ENCODE results near the gene CHAF1B. TPM values are rescaled to one million over a fixed set of nuclear protein-coding genes. Genes with fewer than 3 reads are reported as not detected.

CHAF1B gene
- polyA plus RNA-seq, 1 of the 3 experiments (the other 2 are of a cell fraction) = 6.8 TPM

DNA sequence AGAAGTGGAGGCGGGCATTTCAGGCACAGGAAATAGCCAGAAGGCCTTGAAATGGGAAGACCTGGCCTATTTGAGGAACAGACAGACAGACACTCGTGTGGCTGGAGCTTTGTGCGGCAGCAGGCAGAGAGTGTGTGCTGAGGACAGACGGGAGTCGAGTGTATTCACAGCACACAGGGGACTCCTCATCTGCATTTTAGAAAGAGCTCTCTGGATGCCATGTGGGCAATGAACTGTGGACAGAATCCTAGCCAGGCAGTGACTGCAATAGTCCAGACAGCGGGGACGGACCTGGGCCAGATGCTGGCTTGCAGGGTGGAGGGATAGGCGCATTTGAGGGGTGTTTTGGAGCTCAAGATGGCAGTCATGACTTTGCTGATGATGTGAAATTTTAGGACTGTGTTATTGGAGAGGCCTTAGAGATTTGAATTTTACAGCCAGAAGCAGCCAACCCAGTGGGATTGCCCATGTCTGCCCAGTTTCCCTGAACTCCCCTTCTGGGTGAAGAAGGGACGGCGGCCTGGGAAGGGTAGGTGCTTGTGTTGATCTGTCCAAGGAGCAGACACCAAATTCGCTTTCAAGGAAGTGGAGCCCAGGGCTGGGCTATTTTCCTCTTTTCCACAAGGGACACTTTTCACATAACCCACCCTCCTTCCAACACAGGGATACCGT lies 43.7 kb downstream of the CHAF1B start:
- 0 out of 2 replicates have a peak overlapping the region, but pooled peaks have one; percentile 64 for H3K4me2 ChIP-seq
- TF ChIP-seq POLR2AphosphoS5 (IDR thresholded peaks at IDR 0.05; ENCODE audit: low read depth, low read length) (no peak), TAF1 (IDR thresholded peaks at IDR 0.05; ENCODE audit: borderline replicate concordance, low read depth, low read length) (no peak), FOXM1 (IDR thresholded peaks at IDR 0.05; ENCODE audit: low read depth) (no peak), EP300 (IDR thresholded peaks at IDR 0.05; ENCODE audit: borderline replicate concordance in 1 of 2, low read depth in 1 of 2, low read length in 1 of 2) (no peak), MXI1 (IDR thresholded peaks at IDR 0.05; ENCODE audit: low read depth, low read length) (no peak), YY1 (IDR thresholded peaks at IDR 0.05; ENCODE audit: low read depth) (no peak), TCF12 (IDR thresholded peaks at IDR 0.05) (no peak), NRF1 (IDR thresholded peaks at IDR 0.05; ENCODE audit: low read depth, low read length) (no peak), SMC3 (IDR thresholded peaks at IDR 0.05; ENCODE audit: low read depth, low read length) (no peak), RAD21 (IDR thresholded peaks at IDR 0.05; ENCODE audit: low read length) (no peak), FOSL2 (IDR thresholded peaks at IDR 0.05; ENCODE audit: borderline replicate concordance, low read depth) (no peak), TEAD4 (IDR thresholded peaks at IDR 0.05; ENCODE audit: borderline replicate concordance, insufficient read depth) (no peak), SIN3A (IDR thresholded peaks at IDR 0.05; ENCODE audit: borderline replicate concordance, low read depth, low read length) (no peak), GATA2 (CRISPR knock-in tag; IDR thresholded peaks at IDR 0.05) (no peak), JUND (IDR thresholded peaks at IDR 0.05) (no peak)
- TF ChIP-seq, protein P1, sequence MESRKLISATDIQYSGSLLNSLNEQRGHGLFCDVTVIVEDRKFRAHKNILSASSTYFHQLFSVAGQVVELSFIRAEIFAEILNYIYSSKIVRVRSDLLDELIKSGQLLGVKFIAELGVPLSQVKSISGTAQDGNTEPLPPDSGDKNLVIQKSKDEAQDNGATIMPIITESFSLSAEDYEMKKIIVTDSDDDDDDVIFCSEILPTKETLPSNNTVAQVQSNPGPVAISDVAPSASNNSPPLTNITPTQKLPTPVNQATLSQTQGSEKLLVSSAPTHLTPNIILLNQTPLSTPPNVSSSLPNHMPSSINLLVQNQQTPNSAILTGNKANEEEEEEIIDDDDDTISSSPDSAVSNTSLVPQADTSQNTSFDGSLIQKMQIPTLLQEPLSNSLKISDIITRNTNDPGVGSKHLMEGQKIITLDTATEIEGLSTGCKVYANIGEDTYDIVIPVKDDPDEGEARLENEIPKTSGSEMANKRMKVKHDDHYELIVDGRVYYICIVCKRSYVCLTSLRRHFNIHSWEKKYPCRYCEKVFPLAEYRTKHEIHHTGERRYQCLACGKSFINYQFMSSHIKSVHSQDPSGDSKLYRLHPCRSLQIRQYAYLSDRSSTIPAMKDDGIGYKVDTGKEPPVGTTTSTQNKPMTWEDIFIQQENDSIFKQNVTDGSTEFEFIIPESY (IDR thresholded peaks at IDR 0.05; ENCODE audit: borderline replicate concordance, low read depth) = no peak
- TF ChIP-seq, protein P2, sequence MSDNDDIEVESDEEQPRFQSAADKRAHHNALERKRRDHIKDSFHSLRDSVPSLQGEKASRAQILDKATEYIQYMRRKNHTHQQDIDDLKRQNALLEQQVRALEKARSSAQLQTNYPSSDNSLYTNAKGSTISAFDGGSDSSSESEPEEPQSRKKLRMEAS (IDR thresholded peaks at IDR 0.05; ENCODE audit: low read depth) = no peak
- TF ChIP-seq, protein P3, sequence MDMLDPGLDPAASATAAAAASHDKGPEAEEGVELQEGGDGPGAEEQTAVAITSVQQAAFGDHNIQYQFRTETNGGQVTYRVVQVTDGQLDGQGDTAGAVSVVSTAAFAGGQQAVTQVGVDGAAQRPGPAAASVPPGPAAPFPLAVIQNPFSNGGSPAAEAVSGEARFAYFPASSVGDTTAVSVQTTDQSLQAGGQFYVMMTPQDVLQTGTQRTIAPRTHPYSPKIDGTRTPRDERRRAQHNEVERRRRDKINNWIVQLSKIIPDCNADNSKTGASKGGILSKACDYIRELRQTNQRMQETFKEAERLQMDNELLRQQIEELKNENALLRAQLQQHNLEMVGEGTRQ (IDR thresholded peaks at IDR 0.05; ENCODE audit: borderline replicate concordance, low read depth, low read length) = no peak
- TF ChIP-seq, protein P4, sequence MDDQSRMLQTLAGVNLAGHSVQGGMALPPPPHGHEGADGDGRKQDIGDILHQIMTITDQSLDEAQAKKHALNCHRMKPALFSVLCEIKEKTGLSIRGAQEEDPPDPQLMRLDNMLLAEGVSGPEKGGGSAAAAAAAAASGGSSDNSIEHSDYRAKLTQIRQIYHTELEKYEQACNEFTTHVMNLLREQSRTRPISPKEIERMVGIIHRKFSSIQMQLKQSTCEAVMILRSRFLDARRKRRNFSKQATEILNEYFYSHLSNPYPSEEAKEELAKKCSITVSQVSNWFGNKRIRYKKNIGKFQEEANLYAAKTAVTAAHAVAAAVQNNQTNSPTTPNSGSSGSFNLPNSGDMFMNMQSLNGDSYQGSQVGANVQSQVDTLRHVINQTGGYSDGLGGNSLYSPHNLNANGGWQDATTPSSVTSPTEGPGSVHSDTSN (IDR thresholded peaks at IDR 0.05) = no peak
- TF ChIP-seq, protein P5, sequence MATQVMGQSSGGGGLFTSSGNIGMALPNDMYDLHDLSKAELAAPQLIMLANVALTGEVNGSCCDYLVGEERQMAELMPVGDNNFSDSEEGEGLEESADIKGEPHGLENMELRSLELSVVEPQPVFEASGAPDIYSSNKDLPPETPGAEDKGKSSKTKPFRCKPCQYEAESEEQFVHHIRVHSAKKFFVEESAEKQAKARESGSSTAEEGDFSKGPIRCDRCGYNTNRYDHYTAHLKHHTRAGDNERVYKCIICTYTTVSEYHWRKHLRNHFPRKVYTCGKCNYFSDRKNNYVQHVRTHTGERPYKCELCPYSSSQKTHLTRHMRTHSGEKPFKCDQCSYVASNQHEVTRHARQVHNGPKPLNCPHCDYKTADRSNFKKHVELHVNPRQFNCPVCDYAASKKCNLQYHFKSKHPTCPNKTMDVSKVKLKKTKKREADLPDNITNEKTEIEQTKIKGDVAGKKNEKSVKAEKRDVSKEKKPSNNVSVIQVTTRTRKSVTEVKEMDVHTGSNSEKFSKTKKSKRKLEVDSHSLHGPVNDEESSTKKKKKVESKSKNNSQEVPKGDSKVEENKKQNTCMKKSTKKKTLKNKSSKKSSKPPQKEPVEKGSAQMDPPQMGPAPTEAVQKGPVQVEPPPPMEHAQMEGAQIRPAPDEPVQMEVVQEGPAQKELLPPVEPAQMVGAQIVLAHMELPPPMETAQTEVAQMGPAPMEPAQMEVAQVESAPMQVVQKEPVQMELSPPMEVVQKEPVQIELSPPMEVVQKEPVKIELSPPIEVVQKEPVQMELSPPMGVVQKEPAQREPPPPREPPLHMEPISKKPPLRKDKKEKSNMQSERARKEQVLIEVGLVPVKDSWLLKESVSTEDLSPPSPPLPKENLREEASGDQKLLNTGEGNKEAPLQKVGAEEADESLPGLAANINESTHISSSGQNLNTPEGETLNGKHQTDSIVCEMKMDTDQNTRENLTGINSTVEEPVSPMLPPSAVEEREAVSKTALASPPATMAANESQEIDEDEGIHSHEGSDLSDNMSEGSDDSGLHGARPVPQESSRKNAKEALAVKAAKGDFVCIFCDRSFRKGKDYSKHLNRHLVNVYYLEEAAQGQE (IDR thresholded peaks at IDR 0.05; ENCODE audit: low read depth, low read length) = no peak

More for the DNA sequence above, 43.7 kb downstream of the CHAF1B start:
- H3K9me2 ChIP-seq = no peaks in the 10 kb centered on the region
- H4K20me1 ChIP-seq (ENCODE audit: insufficient read depth) = no peaks in the 10 kb centered on the region
- DNase-seq = no peak
- peaks cover 6 to 7% of the 10 kb centered on the region in 2 experiments; a peak in 2 of 4 replicates for H3K4me1 ChIP-seq (ENCODE audit: control insufficient read depth in 1 of 2, insufficient read depth in 2 of 2, low read depth in 1 of 2, low read length in 1 of 2)
- no peaks in the 10 kb centered on the region for H3K9me3 ChIP-seq
- H3F3A ChIP-seq (replicated peaks; ENCODE audit: insufficient read depth) = peaks cover 12% of the 10 kb centered on the region
- H2AFZ ChIP-seq (ENCODE audit: low read depth) = no peak overlapping the region; the same call in 1 of the 2 replicates
- H3K27ac ChIP-seq (ENCODE audit: low read depth in 2 of 2, low read length in 1 of 2) = peak overlapping the region in 1 of 2 experiments; percentile 89; a peak in 2 of 4 replicates
- ChIA-PET CTCF (interaction anchor here (0.9 to 2.1 kb wide), 3 partner anchors 8 to 75 kb away, joined by 3 to 9 read pairs (median 4); no protein-coding TSS in a partner anchor), POLR2A (no interaction called here)
- H3K36me3 ChIP-seq (replicated peaks in 1 of 2; ENCODE audit: control insufficient read depth in 1 of 2, insufficient read depth in 2 of 2, low read length in 1 of 2) = no peaks in the 10 kb centered on the region
- peaks cover 12% of the 10 kb centered on the region; the same call in 1 of the 2 replicates for H3K79me2 ChIP-seq (ENCODE audit: insufficient read depth)
- no peak overlapping the region for H3K4me3 ChIP-seq (ENCODE audit: low read depth in 2 of 2, low read length in 1 of 2)
- WGBS (ENCODE audit: low lambda C conversion rate) = 88% methylated on average over 12 of the region's 12 CpGs
- no peaks in the 10 kb centered on the region for H3K27me3 ChIP-seq (ENCODE audit: insufficient read depth)
- H3K9ac ChIP-seq = peak overlapping the region; percentile 66; the same call in 1 of the 2 replicates

Data from SK-N-SH (cell line).